22Rv1 (cell line): Measurements from ENCODE around the gene GALNT18.

Experiments
- H3K27ac ChIP-seq: fragments of 450-650 bp; 2 replicates; pipeline ENCODE4 v1.5.1; 2017
- CTCF ChIP-seq: fragments of 450-650 bp; IDR thresholded peaks from 2 replicates; pipeline ENCODE4 v1.5.1; 2017; ENCODE audit warnings: mild to moderate bottlenecking
- ZFX ChIP-seq: fragments of 450-650 bp; IDR thresholded peaks from 2 replicates; pipeline ENCODE4 v1.6.1; 2017; ENCODE audit warnings: antibody characterized with exemption, borderline replicate concordance

GALNT18 gene

DNA sequence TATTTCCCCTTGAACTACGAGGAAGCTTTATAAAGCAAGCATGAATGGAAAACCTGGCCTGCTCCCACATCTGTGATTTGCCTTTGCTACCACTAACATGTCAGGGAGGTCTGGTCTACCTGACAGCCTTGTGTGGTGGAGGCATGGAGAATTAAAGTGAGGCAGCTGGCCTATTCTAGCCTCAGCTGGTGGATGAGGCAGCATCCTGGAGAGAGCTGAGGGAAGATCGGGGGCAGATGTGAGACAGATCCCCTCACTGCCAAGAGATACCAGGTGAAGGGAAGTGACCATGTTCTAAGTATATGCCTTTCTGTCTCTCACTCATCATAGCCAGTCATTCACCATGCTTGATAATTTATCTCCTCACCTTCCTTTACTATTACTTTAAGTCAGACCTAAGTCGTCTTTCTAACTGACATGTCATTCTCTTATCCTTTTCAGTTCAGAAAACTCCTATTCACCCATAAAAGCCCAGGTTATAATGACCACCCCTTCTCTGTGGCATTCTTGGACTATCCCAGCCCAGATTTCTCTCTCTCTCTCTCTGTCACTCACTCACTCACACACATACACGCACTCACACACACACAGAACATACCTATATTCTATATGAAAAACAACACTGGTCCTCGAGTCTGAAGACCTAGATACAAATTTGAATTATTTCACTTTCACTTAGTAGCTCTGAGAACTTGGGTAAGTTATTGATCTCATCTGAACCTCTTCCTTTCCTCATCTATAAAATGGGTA, 359.5 kb downstream of the GALNT18 start:
- no peak overlapping the region for H3K27ac ChIP-seq
- TF ChIP-seq ZFX: no peak
- TF ChIP-seq CTCF: no peak

DNA sequence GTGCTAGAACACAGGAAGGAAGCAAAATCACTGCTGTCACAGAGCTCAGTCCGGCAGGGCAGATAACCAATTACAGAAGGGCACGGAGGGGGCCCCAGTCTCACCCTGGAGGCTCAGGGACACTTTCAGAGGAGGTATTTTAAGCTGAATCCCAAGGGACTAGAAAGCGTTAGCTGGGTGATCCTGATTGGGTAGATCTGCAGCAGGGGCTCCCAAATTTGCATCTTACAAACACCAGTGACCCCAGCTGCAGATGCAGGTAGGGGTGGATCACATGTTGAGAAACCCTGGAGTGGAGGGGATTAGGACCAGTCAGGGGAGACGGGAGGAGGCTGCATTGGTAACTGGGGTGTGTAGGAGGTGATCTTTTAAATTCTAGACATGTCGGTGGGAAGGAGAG, 360.2 kb downstream of the GALNT18 start:
- H3K27ac ChIP-seq: no peak overlapping the region
- TF ChIP-seq CTCF: no peak
- TF ChIP-seq ZFX: no peak

DNA sequence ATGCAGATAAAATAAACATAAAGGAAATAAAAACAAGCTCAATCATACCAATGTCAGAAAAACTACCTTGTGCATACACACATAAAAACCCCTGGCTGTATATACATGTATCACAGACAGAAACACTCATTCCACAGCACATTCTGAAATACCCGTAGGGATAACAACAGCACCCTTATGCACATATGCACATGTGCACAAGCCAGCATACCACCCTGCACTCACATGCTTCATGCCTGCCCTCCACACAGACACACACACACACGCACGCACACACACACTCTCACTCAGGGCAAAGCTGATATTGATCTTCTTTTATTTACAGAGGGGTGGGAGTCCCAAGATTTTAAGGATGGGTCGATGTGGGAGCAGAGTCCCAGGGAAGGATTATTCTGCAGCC, 360.9 kb downstream of the GALNT18 start:
- no peak overlapping the region for H3K27ac ChIP-seq

GRCh38 chr11:11253995-11254394, 367.8 kb downstream of the GALNT18 start:
- H3K27ac ChIP-seq: no peak overlapping the region

More for the DNA sequence above, 360.9 kb downstream of the GALNT18 start:
- TF ChIP-seq CTCF (no peak), ZFX (no peak)

GRCh38 chr11:11253497-11253896, 368.3 kb downstream of the GALNT18 start:
- TF ChIP-seq CTCF (no peak), ZFX (no peak)

More at GRCh38 chr11:11253995-11254394, 367.8 kb downstream of the GALNT18 start:
- no peak for TF ChIP-seq ZFX

GRCh38 chr11:11252403-11252802, 369.4 kb downstream of the GALNT18 start:
- TF ChIP-seq ZFX (no peak), CTCF (no peak)
- H3K27ac ChIP-seq: no peak overlapping the region

More at GRCh38 chr11:11253497-11253896, 368.3 kb downstream of the GALNT18 start:
- no peak overlapping the region for H3K27ac ChIP-seq

DNA sequence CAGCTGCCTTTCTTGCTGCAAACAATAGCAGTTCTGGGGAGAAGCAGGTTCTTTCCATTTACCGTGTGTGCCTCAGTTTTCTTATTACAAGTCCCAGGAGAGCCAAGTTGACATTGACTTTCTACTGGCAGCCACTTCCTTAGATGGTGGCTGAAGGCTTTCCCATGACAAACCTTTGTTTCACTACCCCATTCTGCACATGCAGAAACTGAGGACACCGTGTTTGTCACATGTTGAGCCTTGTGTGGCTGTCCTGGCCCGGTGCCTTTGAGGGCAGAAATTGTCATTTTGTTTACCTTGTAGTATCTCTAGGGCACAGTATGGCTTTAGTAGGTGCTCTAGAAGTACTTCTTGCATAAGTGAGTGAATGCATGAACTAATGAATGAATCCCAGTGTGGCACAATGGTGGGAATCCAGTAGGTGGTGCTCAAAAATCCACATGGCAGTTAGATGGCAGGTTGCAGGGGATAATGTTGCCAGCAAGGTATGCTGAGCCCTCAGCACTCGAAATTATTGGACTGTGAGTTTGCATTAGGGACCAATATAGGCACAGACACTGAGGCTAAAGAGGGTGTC, 370.3 kb downstream of the GALNT18 start:
- no peak overlapping the region for H3K27ac ChIP-seq
- TF ChIP-seq ZFX: no peak
- TF ChIP-seq CTCF: no peak
